ENCODE measurements around the gene SPDYE3.
"Not testable (repeated sequence)": the region's sequence is repeated elsewhere in the genome, so short reads cannot be mapped to it uniquely, and the experiment has no call there.

- TF ChIP-seq CTCF, POLR2A (IDR thresholded peaks at IDR 0.05): not testable (repeated sequence)
These were observed 14.1 kb downstream of the SPDYE3 start for GRCh38 chr7:100321648-100322047.
